Hematopoietic multipotent progenitor cell treated with erythropoietin and hydrocortisone succinate and interleukin-3 and kit ligand, for 15 days (in vitro differentiated cells): ENCODE data around the gene TNFRSF18.

Experiments
- DNase-seq: peaks from one replicate; pipeline ENCODE4 v3.0.0-alpha.2; 2015; ENCODE audit warnings: low spot score

The TNFRSF18 gene

GRCh38 chr1:1165900-1166421 lies 40.4 kb downstream of the TNFRSF18 start:
- no peak for DNase-seq

- DNase-seq = no peak
These were observed 40.9 kb downstream of the TNFRSF18 start for GRCh38 chr1:1165485-1165884.

- no peak for DNase-seq
These were observed 41.5 kb downstream of the TNFRSF18 start for GRCh38 chr1:1164701-1165451.

- no peak for DNase-seq
These were observed 42.1 kb downstream of the TNFRSF18 start for GRCh38 chr1:1164361-1164700.

GRCh38 chr1:1163538-1164070 lies 42.8 kb downstream of the TNFRSF18 start:
- no peak for DNase-seq

GRCh38 chr1:1162597-1163537 lies 43.5 kb downstream of the TNFRSF18 start:
- no peak for DNase-seq

GRCh38 chr1:1161683-1162079 lies 44.7 kb downstream of the TNFRSF18 start:
- DNase-seq = no peak

- no peak for DNase-seq
These were observed 45.2 kb downstream of the TNFRSF18 start for GRCh38 chr1:1161078-1161682.

- DNase-seq = no peak
These were observed 46.0 kb downstream of the TNFRSF18 start for GRCh38 chr1:1160281-1160930.

GRCh38 chr1:1157914-1158710 lies 48.3 kb downstream of the TNFRSF18 start:
- no peak for DNase-seq

- DNase-seq = peak; percentile 12
These were observed 48.9 kb downstream of the TNFRSF18 start for GRCh38 chr1:1157426-1157913.

- no peak for DNase-seq
These were observed 49.4 kb downstream of the TNFRSF18 start for GRCh38 chr1:1157033-1157365.

GRCh38 chr1:1156140-1157032 lies 50.0 kb downstream of the TNFRSF18 start:
- DNase-seq = no peak

- DNase-seq = no peak
These were observed 51.1 kb downstream of the TNFRSF18 start for GRCh38 chr1:1155258-1155657.

GRCh38 chr1:1153874-1154273 lies 52.5 kb downstream of the TNFRSF18 start:
- no peak for DNase-seq
